ENCODE results near the gene FAT3.

Gene FAT3

DNA sequence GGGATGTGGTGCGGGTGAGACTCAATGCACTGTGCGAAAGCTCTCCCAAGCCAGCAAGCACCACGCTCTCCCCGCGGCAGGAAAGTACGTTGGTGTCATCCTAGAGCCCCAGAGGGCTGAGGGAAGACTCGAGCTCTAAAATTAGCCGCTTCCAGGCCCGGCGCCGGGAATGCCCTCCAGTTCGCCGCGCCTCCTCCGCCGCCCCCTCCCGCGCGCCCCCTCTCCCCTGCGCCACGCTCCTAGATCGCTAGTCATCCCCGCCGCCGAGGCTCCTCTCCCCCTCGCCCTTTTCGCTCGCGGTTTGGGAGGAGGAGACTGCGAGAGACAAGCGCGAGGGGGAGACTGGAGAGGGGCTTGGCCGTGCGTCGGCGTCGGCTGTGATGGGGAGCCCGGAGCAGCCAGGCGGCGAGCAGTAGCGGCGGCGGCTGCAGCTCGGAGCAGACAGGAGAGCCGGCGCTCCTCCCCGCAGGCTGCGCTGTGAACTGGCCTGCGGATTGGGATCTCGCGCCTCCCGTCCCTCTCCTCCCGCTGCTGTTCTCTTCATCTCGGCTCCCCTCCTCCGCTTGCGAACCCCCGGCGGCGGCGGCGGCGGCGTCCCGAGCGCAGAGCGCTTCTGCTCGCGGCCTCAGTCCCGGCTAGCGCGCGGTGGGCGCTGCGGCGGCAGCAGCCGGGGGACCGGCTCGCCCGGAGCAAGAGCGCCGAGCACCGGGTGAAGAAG is at the start of gene FAT3:
FAT3 (plus strand) TSS at position 412 of the 718 bp plus-strand sequence. CDS start 127,295 bp downstream, outside the sequence.
- no peak for DNase-seq

DNA sequence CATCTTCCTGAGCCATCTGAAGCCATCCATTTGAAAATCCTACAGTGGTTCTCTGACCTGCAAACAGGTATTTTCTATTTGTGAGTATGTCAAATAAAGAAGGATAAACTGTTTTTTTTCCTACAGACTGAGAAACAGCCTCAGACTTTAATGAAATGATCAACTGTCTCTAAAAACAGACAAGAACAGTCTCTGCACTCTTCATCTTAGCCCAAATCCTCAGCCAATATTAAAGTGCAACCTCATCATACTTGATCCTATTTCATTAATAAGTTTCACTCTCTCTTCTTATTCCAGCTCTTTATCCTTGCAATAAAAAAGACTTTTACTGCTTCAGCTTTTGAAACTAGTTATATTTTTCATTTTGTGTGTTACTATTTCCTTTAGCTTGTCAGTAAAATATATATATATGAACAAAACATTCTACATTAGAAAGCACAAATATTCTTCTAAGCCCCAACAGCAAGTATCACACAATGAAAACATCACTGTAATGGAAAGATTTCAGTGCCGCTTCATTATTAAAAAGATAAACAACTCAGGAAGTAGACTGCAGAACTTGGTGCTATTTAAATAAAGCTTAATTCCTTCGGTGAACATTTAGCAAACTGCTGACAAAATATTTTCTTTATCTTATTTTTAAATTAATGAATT is 45.5 kb upstream of the FAT3 start:
- DNase-seq = no peak

DNA sequence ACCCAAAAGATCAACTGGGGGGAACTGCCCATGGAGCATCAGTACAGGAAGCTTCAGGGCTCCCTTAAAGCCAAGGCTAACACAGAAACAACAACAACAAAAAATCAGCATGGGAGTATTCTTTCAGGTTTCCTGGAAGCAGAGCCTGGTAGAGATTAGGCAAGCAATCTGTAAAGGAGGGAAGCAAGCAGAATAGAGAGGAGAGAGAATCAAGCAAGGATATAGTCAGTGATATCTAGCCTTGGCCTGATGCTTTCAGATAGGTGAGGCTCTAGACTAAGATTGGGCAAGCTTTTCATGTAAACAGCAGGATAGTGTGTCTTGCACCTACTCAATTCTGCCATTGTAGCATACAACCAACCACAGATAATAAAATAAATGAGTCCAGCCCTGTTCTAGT is 44.4 kb upstream of the FAT3 start:
- no peak for DNase-seq

DNA sequence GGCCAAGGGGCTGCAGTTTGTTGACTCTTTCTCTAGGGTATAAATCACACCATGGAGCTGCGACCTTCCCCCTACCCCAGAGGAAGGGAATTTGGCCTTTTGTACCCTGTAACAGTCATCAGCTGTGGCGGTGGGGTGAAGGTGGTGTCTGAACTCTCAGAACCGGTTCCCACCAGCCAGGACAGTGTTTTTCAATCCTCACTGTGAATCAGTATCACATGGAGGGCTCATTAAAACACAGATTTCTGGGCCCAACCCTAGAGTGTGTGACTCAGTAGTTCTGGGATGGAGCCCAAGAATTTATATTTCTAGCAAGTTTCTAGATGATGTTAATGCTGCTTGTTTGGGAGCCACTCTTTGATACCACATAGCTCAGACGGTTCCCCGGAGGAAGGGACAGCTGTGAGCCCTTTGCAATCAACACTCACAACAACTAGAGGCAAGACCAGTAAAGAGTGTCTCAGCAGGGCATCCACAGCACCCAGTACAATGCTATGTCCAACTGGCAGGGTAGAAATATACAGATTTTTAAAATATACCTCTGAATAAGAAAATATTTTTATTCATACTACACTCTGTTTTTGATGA is 43.9 kb upstream of the FAT3 start:
- no peak for DNase-seq

DNA sequence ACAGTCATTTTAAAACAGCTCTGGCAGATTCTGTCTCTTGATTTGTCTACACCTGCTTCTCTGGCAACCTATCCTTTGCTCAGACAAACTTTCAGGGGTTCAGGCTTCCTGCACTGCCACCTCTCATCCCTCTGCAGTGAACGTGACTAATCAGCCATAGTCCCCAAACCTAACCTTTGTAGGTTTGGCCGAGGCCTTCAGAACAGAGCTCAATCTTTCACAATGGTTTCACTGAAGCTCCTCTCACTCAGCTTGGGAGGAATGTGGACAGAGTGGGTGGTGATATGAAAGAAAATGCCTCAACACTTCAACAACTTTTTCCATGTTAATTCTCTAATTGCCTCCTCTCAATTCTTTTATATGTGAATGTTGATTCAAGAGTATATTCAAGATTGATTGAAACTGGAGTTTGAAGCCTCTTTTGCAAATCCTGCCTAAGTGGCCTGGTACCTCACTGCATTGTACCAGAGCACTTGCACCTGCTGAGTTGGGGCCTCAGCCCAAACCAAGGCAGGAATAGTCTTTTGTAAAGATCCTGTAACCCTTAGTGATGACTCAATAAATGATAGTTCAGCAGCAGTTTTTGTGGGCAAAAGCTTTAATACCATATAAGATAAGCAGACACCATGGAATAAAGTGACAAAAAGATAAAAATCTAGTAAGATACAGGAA is 33.9 kb upstream of the FAT3 start:
- DNase-seq = no peak

DNA sequence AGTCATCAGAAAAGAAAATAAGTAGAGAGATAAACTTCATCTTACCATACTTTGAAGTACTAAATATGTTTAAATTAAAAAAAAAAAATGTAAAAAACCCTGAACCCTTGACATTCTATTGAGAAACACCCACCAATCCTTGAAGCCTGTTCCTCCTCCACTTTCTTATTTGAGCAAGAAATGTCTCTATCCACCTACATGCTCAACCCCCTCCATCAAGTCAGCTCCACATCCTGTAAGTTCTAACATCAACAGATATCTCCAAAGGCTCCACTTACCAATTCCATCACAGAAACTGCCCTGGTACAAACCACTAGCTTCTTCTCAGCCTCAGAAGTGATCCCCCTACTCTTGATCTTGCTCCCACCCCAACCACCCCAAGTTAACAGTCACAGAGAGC is 32.5 kb upstream of the FAT3 start:
- DNase-seq = no peak

DNA sequence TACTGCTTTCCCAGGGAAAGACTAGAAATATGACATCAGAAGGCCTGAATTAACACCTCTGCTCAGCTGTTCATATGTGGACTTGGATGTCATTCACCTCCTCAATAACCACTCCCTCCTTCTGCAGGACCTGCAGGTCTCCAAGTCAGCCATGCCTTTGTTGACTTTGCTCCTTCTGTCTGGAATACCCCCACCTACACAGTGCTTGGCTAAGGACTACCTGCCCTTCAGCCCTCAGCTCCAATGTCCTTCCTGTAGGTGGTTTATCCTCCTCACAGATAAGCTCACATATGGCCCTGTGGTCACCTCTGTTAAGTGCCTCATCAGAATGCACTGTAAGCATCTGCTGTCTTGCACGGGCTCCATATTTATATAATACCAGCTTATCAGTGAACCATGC is 26.4 kb upstream of the FAT3 start:
- no peak for DNase-seq

DNA sequence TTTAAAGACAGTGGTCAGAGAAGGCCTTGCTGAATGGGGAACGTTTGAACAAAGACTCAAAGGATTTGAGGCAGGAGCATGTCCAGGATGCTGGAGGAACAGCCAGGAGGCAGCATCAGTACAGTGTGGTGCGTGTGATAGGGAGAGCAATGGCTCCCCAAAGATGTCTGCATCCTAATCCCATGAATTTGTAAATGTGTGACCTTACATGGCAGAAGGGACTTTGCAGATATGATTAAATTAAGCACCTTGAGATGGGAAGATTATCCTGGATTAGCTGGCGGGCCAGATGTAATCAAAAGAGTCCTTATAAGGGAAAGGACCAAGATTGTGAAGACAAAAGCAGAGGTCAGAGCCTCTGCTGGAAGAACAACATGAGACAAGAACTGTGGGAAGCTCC is 24.6 kb upstream of the FAT3 start:
- no peak for DNase-seq

DNA sequence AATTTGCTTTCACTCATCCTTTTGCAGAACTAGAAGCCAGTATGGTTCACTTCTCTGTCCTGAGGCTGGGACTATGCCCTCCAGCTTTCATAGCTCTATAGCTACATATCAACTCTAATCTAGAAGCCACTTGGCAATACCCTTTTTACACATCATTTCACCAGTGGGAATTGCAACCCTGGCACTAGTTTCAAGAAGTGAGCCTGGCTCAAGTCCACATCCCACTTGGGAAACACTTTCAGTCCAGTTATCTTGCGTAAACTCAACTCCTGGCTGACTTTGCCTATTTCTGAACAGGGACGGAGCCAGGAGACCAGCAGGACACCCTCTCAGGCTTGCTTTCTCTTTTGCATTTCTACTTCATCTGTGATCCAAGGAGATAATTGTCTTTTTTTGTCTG is 19.9 kb upstream of the FAT3 start:
- DNase-seq = no peak

DNA sequence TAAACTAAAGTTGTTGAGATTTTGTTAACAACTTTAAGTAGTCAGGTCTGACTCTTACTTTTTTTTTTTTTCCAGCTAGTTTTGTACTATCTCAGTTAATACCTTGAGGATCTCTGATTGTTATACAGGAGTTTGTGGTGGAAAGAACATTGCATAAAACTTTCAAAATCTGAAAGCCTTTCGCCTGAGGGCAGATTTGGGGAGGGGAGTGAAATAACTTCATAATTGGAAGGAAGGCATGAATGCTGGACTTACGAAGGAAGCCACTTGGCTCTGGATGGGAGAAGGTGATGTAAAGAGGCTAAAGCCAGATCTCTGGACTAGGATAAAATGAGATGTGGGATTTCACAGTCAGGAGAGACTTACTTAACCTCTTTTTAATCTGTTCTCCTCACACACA is 18.2 kb upstream of the FAT3 start:
- DNase-seq = no peak

DNA sequence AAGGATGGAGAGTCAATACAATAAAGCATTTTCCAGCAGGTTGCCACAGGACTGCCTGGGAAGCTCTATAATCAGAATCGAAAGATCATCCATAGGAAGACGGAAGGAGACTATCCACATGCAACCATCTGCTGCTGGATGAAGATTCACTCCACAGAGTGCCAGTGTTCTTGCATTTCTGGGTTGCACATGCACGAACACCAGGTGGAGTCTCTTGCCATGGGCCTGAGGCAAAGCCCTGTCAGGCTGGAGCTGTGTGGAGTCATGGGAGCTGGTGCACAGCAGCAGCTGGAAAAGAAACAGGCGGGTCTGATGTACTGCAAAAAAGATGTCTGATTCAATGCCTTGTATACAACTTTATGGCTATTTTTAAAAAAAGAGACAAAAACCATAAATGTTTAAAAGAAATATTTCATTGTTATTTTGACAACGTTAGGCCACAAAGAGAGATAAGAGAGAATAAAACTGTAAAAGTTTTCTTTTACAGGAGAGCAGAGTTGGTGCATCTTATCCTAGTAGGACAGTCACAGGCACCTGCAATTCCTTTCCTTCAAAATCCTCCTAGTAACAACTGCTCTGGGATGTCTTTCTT is 12.9 kb upstream of the FAT3 start:
- DNase-seq = no peak

DNA sequence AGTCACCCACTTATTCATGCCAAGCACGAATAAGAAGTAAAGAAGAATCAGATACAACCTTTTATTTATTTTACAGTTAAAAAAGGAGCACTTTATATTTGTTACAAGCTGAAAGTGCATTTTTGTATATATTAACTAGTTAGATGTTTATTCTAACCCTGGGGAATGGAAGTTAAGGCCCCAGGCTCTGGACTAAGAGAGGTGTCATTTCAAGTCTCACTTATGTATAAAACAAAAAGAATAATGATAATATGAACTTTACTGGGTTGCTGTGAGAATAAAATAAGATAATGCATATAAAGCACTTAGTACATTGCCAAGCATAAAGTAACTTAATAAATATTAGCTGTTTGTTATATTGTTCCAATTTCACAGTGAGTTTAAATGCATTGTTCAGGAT is 12.1 kb upstream of the FAT3 start:
- no peak for DNase-seq

DNA sequence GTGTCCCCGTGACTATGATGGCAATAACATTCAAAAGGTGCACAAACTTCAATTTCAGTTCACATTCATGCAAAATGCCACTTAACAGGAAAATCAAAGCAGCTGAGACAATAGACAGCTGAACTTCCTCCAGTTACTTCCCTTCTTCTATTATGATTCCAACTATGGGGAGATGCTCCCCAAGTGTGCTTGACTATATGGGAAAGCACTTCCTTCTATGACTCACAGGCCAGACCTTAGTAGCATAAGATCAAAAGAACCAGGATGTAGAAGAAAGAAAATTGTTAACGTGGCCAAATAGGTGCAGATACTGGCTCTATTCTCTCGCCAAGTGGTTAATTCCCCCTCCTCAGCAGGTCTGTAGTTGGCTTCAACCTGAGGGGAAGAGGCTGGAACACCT is 7.8 kb upstream of the FAT3 start:
- DNase-seq = no peak

DNA sequence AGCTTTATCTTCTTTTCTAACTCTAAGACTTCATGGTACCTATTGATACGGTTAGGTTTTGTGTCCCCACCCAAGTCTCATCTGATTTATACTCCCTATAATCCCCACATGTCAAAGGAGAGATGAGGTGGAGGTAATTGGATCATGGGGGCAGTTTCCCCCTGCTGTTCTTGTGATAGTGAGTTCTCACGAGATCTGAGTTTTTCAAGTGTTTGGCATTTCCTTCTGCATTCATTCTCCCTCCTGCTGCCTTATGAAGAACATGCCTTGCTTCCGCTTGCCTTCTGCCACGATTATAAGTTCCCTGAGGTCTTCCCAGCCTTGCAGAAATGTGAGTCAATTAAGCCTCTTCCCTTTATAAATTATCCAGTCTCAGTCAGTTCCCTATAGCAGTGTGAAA is 5.1 kb upstream of the FAT3 start:
- DNase-seq = no peak

DNA sequence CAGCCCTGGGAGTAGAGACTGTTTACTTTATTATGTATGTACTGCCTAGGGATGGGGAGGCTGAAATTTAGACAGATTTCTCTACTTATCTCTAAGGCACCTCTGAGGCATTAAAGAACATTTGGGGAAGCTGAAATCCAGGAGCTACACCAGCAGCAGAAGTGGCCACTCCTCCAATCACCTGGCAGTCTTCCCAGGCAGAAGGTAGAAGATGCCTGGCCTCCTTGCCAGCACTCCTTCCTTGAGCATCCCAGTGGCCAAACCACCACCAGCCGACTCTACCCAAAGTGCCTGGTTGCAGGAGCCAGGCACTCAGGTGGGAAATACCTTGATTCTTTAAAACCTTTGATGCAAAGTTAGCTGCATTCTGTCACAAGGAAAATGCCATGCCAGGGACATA is 1.9 kb upstream of the FAT3 start:
- DNase-seq = no peak

DNA sequence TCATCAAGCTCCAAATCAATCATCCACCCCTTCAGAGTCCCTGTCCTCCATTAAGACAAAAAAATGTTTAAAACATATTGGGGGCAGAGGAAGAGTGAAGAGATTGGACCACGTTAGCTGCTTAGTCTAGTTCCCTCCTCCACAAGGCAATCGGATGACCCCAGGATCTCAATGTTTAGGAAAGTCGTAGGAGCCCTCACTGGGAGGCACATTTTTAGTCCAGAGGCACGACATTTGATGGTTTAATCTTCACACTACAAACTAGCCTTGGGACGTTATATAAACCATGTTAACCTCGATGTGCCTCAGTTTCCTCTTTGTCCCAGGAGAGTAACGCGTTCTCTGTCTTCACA is 588 bp upstream of the FAT3 start:
- DNase-seq = no peak

DNA sequence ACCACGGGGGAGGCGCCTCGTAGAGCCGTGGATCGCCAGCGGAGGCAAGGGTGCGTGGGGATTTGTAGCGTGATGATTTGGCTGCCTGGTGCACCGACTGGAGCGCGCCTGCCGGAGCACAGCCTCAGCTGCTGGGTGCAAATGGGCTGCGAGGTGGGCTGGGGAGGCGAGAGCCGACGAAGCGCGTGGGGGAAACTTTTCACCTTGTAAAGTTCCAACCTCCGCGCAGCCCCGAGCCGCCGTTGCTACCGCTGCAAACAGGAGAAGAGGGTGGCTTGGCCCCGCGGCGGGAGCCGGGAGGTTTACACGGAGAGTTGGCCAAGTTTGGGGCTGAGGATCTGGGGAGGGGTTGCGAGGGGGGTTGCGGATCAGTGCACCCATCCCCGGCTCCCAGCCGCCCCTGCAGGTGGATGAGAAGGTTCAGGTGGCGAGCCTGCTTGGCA is 528 bp downstream of the FAT3 start:
- no peak for DNase-seq

DNA sequence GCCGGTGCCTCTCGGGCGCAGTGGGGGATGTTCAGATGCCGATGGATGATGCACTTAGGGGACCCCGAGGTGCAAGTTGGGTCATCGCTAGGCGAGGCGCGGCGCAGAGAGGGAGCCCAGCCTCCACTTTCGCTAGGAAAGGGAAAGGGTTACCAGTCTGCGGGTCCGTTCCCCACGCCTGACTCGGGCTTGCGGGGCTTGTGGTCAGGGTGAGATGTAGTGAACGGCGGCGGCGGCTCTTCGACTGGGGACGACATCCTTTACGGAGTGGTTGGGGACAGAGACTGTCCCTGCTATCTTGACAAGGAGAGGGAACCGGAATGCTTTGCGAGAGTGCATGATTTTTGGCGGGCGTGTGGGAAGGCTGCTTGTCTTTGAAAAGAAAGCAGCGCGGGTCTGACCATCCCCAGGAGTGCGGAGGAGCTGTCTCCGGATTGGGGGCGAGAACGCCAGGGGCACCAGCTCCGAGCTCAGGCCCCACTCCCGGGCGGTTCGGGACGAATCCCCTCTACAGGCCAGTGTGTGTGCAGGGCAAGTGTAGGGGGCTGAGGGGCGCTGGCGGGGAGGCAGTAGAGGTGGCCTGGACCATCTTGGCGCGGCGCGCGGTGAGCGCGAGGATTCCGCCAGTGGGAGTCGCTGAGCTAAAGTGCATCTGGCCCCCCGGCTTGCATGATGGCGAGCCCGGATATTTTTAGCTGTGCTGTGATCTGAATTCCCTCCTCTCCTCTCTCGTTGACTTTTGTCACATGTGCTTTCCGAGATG is 1.1 kb downstream of the FAT3 start:
- no peak for DNase-seq

DNA sequence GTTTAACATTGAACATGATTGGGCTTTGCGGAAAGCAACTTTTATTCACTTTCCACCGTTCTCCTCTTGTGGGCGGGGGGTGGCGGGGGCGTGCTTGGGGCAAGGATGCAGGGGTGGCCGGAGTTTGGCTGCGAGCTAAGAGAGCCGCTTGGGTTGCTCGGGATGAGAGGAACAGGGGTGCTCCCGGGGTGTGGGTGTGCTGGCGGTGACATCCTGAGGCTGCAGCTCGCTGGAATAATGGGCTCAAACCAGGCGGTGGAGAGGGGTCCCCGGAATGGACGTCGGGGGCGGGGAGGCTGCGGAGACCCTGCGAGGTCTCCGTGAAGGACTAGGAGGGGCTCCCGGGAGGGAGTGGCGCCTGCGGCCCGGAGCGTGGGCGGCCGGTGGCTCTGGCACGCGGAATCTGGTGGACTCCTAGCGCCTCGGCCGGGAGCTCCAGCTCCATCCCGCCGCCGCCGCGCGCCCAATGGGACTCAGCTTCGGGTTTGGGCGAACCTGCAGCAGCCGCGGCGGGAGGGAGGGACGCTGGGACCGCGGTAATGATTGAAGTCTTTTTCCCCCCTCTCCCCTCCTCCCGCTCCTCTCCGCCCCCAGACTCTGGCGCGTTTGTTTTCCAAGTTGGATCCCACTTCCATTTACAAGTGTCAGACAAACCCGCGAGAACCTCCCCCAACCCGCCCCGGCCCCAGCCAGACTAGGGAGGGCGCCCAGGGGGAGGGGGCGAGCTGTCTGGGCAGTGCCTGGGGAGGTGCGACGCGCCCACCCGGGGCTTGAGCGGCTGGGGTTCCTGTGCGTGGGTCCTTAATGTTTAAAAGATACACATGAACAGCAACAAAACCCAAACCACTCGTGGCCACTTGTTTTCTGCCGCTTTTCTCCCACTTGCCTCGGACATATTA is 2.0 kb downstream of the FAT3 start:
- DNase-seq = no peak

DNA sequence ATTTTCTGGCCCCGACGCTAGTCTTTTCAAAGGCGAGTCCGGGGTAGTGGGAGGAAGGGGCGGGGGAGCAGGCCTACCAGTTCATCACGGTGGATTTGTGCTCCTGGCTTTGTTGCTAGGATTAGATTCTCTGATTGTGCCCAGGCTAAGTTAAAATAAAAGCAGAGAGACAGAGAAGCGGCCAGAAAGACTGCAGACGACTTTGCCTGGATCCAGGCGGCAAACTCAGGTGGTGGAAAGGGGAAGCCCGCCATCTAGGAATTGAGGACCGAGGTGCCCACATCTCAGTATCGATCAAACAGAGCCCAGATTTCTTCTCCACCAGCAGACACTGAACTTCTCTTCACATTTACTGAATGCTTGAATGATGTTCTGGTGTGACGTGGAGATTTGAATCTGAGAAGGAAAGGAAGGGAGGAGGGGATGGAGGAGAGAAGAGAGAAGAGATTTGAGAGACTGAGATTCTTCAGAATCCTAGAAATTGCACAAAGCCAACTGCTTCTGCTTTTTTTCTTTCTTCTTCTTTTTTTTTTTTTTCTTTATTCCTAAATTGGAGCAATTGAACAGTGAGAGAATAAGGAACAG is 2.7 kb downstream of the FAT3 start:
- DNase-seq = no peak

Measured in CD4-positive, alpha-beta T cell treated with Interleukin-17A for 4 hours (primary cell).